ENCODE results near the gene WASHC2C. TPM values are rescaled to one million over a fixed set of nuclear protein-coding genes. Genes with fewer than 3 reads are reported as not detected.
A peak's percentile ranks its signal among the peaks of the same experiment; 100 is the strongest.
"Not testable (repeated sequence)": the region's sequence is repeated elsewhere in the genome, so short reads cannot be mapped to it uniquely, and the experiment has no call there.

The WASHC2C gene
- total RNA-seq, result 22.0 and 27.1 TPM in 2 replicates

- H3K27me3 Mint-ChIP-seq; H3K4me1 Mint-ChIP-seq; H3K36me3 Mint-ChIP-seq (ENCODE audit: low read depth); H3K9me3 Mint-ChIP-seq; intact Hi-C loops (cut with micrococcal nuclease): not testable (repeated sequence)
- Mint-ChIP-seq H3K4me3 (peak within 1 kb of the TSS; percentile 89), H3K27ac (peak within 1 kb of the TSS; percentile 88)
- DNase-seq, result peak; percentile 100
Observed at GRCh38 chr10:45726703-45727420, at the start of gene WASHC2C. Gene WASHC2C, plus strand, starts transcription at chr10:45727266. Its CDS starts 52 bp downstream, at chr10:45727318.

GRCh38 chr10:45678467-45678866 is 48.6 kb upstream of the WASHC2C start:
- H3K9me3 Mint-ChIP-seq, result not testable (repeated sequence)

GRCh38 chr10:45710200-45710796 is 16.8 kb upstream of the WASHC2C start:
- DNase-seq; H3K4me1 Mint-ChIP-seq; H3K27me3 Mint-ChIP-seq; intact Hi-C loops (cut with micrococcal nuclease); H3K36me3 Mint-ChIP-seq (ENCODE audit: low read depth); H3K9me3 Mint-ChIP-seq: not testable (repeated sequence)
- H3K4me3 Mint-ChIP-seq, result peak overlapping the region; percentile 53
- H3K27ac Mint-ChIP-seq, result peak overlapping the region; percentile 77

More at GRCh38 chr10:45678467-45678866, 48.6 kb upstream of the WASHC2C start:
- H3K27me3 Mint-ChIP-seq; H3K4me1 Mint-ChIP-seq; H3K36me3 Mint-ChIP-seq (ENCODE audit: low read depth); DNase-seq; H3K4me3 Mint-ChIP-seq; H3K27ac Mint-ChIP-seq: not testable (repeated sequence)
- intact Hi-C loops (cut with micrococcal nuclease), result loop anchor here (10.0 kb wide), 1 partner anchor 674 kb away; the partner anchor contains the start of gene ZNF22

- H3K4me1 Mint-ChIP-seq; H3K9me3 Mint-ChIP-seq; H3K27ac Mint-ChIP-seq; DNase-seq; H3K36me3 Mint-ChIP-seq (ENCODE audit: low read depth); H3K4me3 Mint-ChIP-seq; intact Hi-C loops (cut with micrococcal nuclease); H3K27me3 Mint-ChIP-seq: not testable (repeated sequence)
Observed at GRCh38 chr10:45711223-45711622, 15.8 kb upstream of the WASHC2C start.

- intact Hi-C loops (cut with micrococcal nuclease), result not testable (repeated sequence)
Observed at GRCh38 chr10:45717053-45717452, 10.0 kb upstream of the WASHC2C start.

GRCh38 chr10:45717642-45718041 is 9.4 kb upstream of the WASHC2C start:
- H3K9me3 Mint-ChIP-seq; H3K4me3 Mint-ChIP-seq; H3K27me3 Mint-ChIP-seq; H3K4me1 Mint-ChIP-seq; DNase-seq; intact Hi-C loops (cut with micrococcal nuclease); H3K36me3 Mint-ChIP-seq (ENCODE audit: low read depth); H3K27ac Mint-ChIP-seq: not testable (repeated sequence)

More at GRCh38 chr10:45717053-45717452, 10.0 kb upstream of the WASHC2C start:
- not testable (repeated sequence) for H3K4me3 Mint-ChIP-seq; H3K27ac Mint-ChIP-seq; DNase-seq; H3K27me3 Mint-ChIP-seq; H3K4me1 Mint-ChIP-seq; H3K9me3 Mint-ChIP-seq; H3K36me3 Mint-ChIP-seq (ENCODE audit: low read depth)

- H3K27ac Mint-ChIP-seq; intact Hi-C loops (cut with micrococcal nuclease); H3K9me3 Mint-ChIP-seq; H3K36me3 Mint-ChIP-seq (ENCODE audit: low read depth); H3K27me3 Mint-ChIP-seq; H3K4me1 Mint-ChIP-seq; DNase-seq; H3K4me3 Mint-ChIP-seq: not testable (repeated sequence)
Observed at GRCh38 chr10:45721503-45721902, 5.6 kb upstream of the WASHC2C start.

GRCh38 chr10:45723851-45724250 is 3.2 kb upstream of the WASHC2C start:
- DNase-seq; H3K27ac Mint-ChIP-seq; H3K9me3 Mint-ChIP-seq; H3K36me3 Mint-ChIP-seq (ENCODE audit: low read depth); H3K4me3 Mint-ChIP-seq; H3K27me3 Mint-ChIP-seq; H3K4me1 Mint-ChIP-seq; intact Hi-C loops (cut with micrococcal nuclease): not testable (repeated sequence)

GRCh38 chr10:45727421-45727965 is 427 bp downstream of the WASHC2C start:
- intact Hi-C loops (cut with micrococcal nuclease); H3K4me1 Mint-ChIP-seq; H3K9me3 Mint-ChIP-seq; H3K36me3 Mint-ChIP-seq (ENCODE audit: low read depth); H3K27me3 Mint-ChIP-seq: not testable (repeated sequence)
- Mint-ChIP-seq H3K4me3 (peak overlapping the region; percentile 89), H3K27ac (peak overlapping the region; percentile 70)
- DNase-seq, result peak; percentile 68

- H3K4me1 Mint-ChIP-seq; H3K4me3 Mint-ChIP-seq; H3K36me3 Mint-ChIP-seq (ENCODE audit: low read depth); H3K27me3 Mint-ChIP-seq; H3K9me3 Mint-ChIP-seq; DNase-seq; intact Hi-C loops (cut with micrococcal nuclease); H3K27ac Mint-ChIP-seq: not testable (repeated sequence)
Observed at GRCh38 chr10:45734449-45734848, 7.4 kb downstream of the WASHC2C start.

GRCh38 chr10:45734867-45735266 is 7.8 kb downstream of the WASHC2C start:
- H3K4me3 Mint-ChIP-seq; H3K4me1 Mint-ChIP-seq; intact Hi-C loops (cut with micrococcal nuclease); H3K27me3 Mint-ChIP-seq; H3K36me3 Mint-ChIP-seq (ENCODE audit: low read depth); H3K27ac Mint-ChIP-seq; H3K9me3 Mint-ChIP-seq; DNase-seq: not testable (repeated sequence)

- H3K27ac Mint-ChIP-seq; H3K4me1 Mint-ChIP-seq; DNase-seq; H3K27me3 Mint-ChIP-seq; intact Hi-C loops (cut with micrococcal nuclease); H3K4me3 Mint-ChIP-seq; H3K36me3 Mint-ChIP-seq (ENCODE audit: low read depth); H3K9me3 Mint-ChIP-seq: not testable (repeated sequence)
Observed at GRCh38 chr10:45741559-45741958, 14.5 kb downstream of the WASHC2C start.

GRCh38 chr10:45742014-45742413 is 14.9 kb downstream of the WASHC2C start:
- intact Hi-C loops (cut with micrococcal nuclease); DNase-seq; H3K9me3 Mint-ChIP-seq; H3K36me3 Mint-ChIP-seq (ENCODE audit: low read depth); H3K27ac Mint-ChIP-seq; H3K4me3 Mint-ChIP-seq; H3K27me3 Mint-ChIP-seq; H3K4me1 Mint-ChIP-seq: not testable (repeated sequence)

- H3K4me3 Mint-ChIP-seq; H3K27me3 Mint-ChIP-seq; H3K36me3 Mint-ChIP-seq (ENCODE audit: low read depth); DNase-seq; H3K27ac Mint-ChIP-seq; H3K9me3 Mint-ChIP-seq; intact Hi-C loops (cut with micrococcal nuclease); H3K4me1 Mint-ChIP-seq: not testable (repeated sequence)
Observed at GRCh38 chr10:45751141-45751540, 24.1 kb downstream of the WASHC2C start.
